NCI-H1694 treated with DMSO at 0.1 percent for 48 hours (cell line): ENCODE results near the gene NEK10.
"Not testable (repeated sequence)": the region's sequence is repeated elsewhere in the genome, so short reads cannot be mapped to it uniquely, and the experiment has no call there.

Experiments used
- DNase-seq: peaks from one replicate; lab custom pipeline; 2025; lab: John Stamatoyannopoulos, UW

The NEK10 gene

GRCh38 chr3:27368831-27369607 lies at the start of gene NEK10:
TSS of gene NEK10 (minus strand) at chr3:27369383. CDS start at chr3:27352882, 16,501 bp downstream.
- DNase-seq: peak; percentile 36

GRCh38 chr3:27415202-27415601 lies 46.0 kb upstream of the NEK10 start:
- no peak for DNase-seq

- no peak for DNase-seq
Measured at GRCh38 chr3:27392950-27393679, 23.9 kb upstream of the NEK10 start.

GRCh38 chr3:27392414-27392813 lies 23.2 kb upstream of the NEK10 start:
- DNase-seq: not testable (repeated sequence)

GRCh38 chr3:27391796-27392195 lies 22.6 kb upstream of the NEK10 start:
- no peak for DNase-seq

GRCh38 chr3:27387625-27388024 lies 18.4 kb upstream of the NEK10 start:
- no peak for DNase-seq

- DNase-seq: no peak
Measured at GRCh38 chr3:27385504-27385903, 16.3 kb upstream of the NEK10 start.

- DNase-seq: no peak
Measured at GRCh38 chr3:27384191-27384590, 15.0 kb upstream of the NEK10 start.

GRCh38 chr3:27380433-27381357 lies 11.5 kb upstream of the NEK10 start:
- DNase-seq: no peak

- no peak for DNase-seq
Measured at GRCh38 chr3:27378331-27378730, 9.1 kb upstream of the NEK10 start.

- no peak for DNase-seq
Measured at GRCh38 chr3:27376109-27376772, 7.1 kb upstream of the NEK10 start.

- DNase-seq: no peak
Measured at GRCh38 chr3:27366062-27366591, 3.1 kb downstream of the NEK10 start.

- DNase-seq: no peak
Measured at GRCh38 chr3:27360113-27361078, 8.8 kb downstream of the NEK10 start.

- no peak for DNase-seq
Measured at GRCh38 chr3:27358372-27358771, 10.8 kb downstream of the NEK10 start.

GRCh38 chr3:27357665-27358258 lies 11.4 kb downstream of the NEK10 start:
- peak; percentile 3 for DNase-seq

- no peak for DNase-seq
Measured at GRCh38 chr3:27356976-27357375, 12.2 kb downstream of the NEK10 start.

GRCh38 chr3:27354588-27355203 lies 14.5 kb downstream of the NEK10 start:
- no peak for DNase-seq

GRCh38 chr3:27354161-27354560 lies 15.0 kb downstream of the NEK10 start:
- DNase-seq: no peak

- DNase-seq: no peak
Measured at GRCh38 chr3:27353221-27353620, 16.0 kb downstream of the NEK10 start.
